Renal cortical epithelial cell (primary cell): ENCODE results near the gene TRIP13. TPM values are rescaled to one million over a fixed set of nuclear protein-coding genes. Genes with fewer than 3 reads are reported as not detected.
"Not testable (repeated sequence)": the region's sequence is repeated elsewhere in the genome, so short reads cannot be mapped to it uniquely, and the experiment has no call there.

Experiments
- DNase-seq: peaks from one replicate; pipeline ENCODE4 v3.0.0-alpha.2; 2011; ENCODE audit warnings: low read depth
- total RNA-seq: library from RNA; depleted of rRNA; stranded (reverse); fragments of >200 nt; gene quantifications from 2 replicates; pipeline ENCODE4 v1.2.3, GENCODE V29; 2014

Gene TRIP13
- total RNA-seq, 1 donor from 2014 or later, result 4.3 TPM

DNA sequence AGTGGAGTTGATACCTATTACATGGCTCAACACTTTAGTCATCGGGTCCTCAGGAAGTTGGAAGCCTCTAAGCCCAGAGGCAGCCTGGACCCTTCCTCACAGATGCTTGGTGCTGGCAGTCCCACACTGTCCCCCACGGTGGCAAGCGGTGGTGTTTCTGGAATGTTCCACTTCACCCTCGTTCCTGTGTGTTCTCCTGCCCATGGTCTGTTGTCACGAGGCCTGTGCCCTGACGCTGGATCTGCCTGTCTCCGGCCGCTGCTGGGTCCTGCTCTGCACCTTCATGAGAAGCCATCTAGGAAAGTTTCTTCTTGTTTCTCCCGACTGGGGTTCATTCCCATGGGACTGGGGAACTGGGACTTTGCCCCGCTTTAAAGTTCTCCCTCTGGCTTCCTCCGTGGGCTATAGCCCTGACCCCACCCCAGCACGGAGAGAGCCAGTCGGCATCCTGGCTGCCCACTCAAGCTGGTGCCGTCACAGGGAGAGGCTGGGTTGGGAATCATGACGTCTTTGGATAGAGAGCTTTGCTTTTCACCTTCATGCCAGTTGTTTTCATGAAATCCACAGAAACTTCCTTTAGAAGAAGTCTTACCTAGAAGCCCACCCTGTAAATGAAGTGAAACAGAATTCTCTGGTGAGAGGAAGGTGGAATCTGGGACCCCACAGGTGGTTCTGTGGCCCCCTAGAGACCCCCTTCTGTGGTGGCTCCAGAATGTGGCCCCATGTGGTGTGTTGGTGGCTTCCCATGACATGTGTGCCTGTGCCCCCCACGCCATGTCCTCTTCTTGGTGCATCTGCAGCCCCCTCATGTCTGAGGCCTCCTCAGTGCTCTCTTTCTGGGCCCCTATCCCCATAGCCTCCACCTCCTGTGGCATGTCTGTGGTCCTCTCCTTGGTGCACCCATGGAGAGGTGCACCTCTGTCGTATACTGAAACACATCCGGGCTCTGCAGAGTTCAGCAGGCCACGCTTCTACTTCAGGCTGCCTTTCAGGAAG lies 43.8 kb downstream of the TRIP13 start:
- no peak for DNase-seq

DNA sequence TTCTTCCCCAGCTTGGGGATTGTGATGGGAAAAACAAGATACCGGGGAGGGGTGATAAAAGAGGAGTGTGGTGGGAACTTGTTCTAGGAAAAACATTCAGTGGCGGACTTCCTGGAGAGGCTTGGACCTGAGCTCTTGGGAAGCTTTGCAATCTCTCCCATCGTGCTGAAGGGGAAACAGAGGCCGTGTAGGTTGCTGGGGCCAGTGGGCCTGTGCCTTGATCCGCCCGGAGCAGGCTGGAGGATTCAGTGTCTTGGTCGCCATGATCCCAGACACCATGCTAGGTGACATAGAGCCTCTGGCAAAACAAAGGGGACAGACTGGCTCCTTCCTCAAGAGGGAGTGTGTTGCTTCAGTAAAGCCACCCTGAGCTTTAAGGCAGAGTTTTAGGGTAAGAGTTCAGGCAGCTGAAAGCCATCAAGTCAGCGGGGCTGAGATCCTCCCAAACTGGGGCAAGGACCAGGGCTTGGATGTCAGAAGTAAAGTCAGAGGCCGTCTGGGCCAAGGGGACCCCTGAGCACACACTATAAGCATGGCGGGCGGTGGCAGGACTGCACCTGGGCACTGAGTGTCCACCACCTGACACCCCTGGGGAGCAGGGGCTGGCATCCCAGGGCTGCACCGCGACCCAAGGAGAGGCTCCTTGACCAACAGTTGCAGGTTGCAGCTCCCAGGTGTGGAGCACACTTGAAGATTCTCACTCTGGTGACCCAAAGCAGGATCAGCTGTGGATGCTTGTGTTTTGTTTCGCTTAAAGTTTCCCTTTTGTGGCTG lies 44.7 kb downstream of the TRIP13 start:
- DNase-seq, result no peak

DNA sequence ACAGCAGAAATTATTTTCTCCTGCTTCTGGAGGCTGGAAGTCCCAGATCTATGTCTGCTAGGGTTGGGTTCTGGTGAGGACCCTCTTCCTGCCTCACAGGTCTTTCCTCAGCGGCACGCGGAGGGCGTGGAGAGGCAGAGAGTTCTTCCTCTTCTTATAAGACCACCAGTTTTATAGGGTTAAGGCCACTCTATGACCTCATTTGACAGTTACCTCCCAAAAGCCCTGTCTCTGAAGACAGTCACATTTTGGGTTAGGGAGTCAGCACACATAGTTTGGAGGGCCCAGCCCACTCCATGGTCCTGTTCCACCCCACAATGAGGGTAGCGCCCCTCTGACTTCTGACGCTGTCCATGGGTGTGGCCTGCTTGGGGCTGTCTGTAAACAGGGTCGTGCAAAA lies 46.7 kb downstream of the TRIP13 start:
- no peak for DNase-seq

DNA sequence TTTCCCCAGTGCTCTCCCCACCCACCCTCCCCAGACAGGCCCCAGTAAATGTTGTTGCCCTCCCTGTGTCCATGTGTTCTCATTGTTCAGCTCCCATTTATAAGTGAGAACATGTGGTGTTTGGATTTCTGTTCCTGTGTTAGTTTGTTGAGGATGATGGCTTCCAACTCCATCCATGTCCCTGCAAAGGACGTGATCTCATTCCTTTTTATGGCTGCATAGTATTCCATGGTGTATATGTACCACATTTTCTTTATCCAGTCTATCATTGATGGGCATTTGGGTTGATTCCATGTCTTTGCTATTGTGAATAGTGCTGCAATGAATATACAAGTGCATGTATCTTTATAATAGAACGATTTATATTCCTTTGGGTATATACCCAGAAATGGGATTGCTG lies 48.1 kb downstream of the TRIP13 start:
- DNase-seq, result not testable (repeated sequence)

DNA sequence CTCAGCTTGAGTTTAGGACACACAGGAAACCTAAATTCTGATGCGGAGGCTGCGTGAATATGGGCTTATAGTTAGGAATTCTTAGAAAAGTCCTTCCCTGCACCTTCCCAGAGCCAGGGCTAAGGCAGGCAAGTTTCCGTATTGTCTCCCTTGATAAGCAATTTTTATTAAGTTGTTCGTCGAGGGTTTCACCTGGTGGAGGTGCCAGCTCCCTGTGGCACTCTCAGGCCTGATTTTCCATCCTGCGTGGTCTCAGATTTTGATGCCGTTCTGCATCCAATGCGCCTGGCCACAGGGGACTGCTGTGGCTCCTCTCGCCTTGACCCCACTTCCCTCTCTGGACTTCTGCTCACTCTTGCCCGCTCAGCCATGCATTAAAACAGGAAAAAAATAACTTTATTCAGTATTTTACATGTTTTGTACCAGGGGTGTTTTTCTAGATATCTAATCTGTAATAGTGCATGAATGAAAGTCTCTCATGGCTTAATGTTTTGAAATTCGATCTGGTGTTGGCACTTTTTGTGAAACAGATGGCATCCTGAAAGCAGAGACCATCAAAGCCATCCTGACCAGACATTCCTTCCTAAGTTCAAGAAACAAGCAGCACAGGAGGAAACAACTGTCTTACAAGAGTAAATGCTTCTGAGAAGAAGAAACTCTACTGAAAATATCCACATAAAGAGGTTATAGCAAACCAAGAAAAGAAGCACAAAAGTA lies 50.7 kb downstream of the TRIP13 start:
- no peak for DNase-seq

DNA sequence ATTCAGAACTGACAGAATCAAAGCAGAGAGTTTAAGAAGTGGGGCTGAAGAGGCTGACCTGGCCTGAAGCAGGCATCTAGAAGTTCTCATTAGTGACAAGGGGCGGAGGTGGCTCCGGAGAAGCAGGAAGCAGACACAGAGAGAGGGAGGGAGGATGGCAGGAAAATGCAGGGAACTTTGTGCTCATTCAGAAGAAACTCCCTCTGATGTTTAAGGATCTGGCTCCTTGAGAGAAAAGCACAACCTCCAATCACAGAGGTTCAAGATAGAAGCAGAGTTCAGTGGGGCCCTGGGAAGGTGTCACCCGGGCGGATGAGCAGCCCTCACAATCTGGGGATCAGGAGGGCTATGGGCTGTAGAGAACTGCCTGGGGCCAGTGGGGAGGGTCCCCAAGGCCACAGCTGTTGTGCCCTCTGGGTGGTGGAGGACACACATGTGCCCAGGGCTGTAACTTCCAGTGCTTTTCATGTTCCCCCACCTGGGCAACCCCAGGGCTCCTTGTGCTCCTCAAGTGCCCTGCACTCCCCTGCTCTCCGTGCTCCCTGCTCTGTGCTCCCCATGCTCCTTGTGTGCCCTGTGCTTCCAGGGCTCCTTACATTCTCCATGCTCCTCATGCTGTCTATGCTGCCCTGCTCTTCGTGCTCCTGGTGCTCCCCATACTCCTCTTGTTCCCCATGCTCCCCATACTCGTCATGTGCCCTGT lies 51.4 kb downstream of the TRIP13 start:
- DNase-seq, result no peak

DNA sequence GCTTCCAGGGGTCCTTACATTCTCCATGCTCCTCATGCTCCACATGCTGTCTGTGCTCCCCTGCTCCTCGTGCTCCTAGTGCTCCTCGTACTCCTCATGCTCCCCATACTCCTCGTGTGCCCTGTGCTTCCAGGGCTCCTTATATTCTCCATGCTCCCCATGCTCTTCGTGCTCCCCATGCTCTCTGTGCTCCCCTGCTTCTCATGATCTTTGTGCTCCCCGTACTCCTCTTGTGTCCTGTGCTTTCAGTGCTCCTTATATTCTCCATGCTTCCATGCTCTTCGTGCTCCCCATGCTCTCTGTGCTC lies 51.9 kb downstream of the TRIP13 start:
- DNase-seq, result no peak

DNA sequence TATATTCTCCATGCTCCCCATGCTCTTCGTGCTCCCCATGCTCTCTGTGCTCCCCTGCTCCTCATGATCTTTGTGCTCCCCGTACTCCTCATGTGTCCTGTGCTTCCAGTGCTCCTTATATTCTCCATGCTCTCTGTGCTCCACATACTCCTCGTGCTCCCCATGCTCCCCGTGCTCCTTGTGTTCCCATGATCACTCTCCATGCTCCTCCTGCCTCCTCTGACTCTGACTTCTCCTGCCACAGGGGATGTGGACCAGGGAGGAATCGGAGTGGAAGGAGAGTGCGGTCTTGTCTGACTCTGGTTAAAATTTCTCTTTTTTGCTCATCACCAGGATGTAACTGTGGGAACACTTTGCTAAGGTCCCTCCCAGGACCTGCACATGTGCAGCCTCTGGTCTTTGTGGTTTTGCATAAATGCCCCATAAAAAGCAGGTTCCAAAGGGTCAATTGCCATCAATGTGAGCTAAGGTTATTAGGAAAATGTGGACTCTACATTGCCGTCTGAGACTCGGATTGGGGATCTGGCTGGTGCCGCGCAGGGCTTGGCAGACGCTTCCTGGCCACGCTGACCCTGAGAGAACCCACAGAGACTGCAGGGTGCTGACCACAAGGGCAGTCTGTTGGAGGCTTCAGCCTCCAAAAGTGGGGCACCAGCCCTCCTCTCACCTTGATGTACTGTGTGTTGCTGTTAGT lies 52.5 kb downstream of the TRIP13 start:
- DNase-seq, result peak; percentile 29

DNA sequence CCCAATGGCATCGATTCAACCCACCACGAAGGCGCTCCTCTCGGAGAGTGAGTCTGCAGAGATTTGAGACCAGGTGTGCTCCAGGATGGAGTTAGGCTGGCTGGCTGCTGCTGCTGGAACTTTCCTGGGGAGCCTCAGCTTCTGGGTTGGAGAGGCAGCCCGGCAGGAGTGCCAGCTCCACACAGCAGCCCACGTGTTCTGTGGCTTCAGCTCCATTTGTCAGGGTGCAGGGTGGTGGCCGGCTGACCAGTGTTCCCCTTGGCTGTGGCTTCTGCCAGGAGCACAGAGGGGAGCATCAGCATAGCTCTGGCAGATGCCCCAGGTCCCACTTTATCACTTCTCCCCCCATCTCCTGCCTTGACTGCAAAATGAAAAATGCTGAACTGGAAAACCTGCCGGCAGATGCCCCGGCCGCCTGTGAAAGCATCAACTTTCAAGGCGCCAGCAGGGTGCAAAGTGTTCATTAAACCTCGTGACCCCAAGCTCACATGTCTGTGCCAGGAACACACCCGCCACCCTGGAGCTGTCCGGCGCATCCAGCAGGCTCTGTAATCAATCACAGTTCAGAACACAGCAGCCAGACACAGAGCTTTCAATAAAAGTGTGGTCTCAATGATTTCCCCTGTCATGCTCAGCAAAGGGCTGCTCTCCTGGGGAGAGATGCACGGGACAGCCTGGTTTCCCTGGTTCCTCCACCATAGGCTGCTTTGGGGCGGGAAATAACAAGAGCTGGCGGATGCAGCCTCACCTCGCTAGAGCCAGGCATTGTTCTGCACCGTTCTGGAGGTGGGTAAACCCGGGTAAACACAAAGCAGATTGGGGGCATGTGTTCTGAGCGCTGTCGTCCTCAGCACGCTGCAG lies 53.2 kb downstream of the TRIP13 start:
- DNase-seq, result no peak

DNA sequence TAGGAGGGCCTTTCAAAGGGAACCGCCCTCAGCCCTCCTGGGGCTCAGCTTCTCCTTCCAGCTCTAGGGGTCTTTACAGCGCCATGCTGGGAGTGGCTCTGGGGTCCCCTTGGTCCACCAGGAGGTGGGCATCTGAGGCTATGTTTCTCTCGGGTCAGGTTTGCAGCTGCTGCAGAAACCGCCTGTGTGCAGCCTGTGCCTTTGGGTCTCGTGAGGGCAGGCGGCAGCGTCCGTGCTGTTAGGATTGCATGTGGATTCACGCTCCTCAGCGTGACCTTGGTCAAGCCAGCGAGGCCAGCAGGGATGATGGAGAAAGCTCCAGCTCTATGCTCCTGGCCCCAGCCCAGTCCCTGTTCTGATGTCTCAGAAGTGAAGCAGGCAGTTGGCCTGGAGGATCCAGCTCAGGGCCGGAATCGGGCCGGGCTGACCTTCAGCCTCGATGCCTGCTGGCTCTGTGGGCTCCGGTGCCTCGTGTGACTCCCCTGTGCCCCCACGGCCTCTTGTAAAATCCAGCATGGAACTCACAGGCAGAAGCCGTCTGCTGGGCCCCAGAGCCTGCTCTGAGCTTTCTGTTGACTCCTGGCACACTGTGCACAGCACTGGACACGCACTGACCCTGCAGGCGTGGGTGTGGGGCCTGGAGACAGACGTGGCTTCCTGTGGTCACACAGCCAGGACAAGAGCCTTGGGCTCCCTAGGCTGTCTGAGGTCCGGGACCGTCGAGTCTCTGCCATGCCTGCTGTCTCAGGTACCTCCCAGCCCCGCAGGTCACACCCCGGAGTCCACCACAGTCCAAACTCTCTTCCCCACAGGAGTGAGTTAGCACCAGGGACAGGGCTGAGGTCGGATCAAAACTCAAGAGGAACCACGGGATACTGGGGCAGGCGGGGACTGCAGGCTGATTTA lies 54.3 kb downstream of the TRIP13 start:
- DNase-seq, result no peak

DNA sequence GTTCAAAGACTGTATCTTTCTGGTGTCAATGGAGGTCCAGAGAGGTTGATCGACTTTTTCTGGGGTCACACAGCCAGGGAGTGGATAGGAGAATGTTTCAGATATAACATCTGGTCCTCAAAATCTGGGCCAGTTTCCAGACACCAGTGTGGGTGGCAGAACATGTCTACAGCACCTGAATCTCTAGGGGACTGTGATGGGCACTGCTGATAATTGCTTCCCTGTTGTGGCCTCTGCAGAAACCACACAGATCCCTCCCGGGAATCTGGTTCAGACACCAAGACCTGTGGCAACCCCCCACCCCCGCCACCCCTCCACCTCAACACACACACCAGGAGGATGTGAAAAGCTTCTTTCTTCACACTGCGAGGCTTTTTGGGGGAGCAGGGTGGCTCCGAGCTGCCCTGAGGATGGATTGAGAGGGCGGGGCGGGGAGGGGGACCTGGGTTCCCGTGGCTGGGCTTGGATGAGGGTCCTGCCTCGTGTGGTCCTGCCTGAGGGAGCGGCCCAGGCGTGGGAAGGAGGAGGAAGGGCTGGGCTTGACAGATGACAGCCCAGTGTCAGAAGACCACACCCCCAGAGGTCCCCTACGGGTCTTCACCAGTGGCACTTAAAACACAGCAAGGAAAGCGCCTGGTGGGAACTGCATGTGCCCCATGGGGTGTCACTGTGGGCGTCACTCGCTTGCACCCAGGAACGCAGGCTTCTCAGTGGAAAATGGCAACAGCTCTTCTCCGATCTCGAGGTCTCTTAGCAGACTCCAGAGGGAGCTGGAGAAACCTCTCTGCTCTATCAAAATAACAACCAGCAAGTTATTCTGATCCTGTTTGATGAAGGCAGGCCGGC lies 55.2 kb downstream of the TRIP13 start:
- no peak for DNase-seq

DNA sequence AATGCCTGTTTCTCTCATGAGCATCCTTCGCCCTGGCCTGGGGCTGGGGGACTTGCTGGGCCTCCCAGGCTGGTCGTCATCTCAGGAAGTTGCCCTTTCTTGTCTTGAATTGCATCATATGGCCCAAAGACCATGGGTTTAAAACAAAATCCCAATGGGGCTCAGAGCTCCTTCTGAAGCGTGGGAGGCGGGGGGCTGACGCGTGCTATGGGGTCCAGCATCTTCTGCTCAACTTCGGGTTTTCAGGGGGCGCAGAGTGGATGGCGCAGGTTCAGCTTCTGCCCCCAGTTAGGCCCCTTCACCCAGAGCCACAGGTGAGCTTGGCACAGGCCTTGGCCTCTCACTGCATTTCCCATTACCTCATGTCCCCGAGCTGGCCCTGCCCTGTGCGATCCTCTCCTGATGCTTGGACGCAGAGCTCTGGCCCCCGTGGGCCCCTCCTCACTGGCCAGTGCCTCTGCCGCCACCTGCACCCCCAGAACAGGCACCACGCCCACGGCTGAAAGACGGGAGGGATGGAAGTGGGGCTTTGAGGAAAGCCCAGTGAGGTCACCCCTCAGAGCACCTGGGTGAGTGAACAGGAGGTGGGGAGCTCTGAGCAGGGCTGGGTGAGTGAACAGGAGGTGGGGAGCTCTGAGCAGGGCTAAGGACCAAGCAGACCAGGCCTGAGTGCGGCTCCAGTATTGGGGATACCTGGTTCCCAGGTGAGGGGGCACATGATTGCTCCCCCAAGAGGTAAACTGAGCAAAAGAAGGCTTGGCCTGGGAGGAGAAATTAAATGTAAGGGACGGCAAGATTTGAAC lies 56.0 kb downstream of the TRIP13 start:
- DNase-seq, result no peak

DNA sequence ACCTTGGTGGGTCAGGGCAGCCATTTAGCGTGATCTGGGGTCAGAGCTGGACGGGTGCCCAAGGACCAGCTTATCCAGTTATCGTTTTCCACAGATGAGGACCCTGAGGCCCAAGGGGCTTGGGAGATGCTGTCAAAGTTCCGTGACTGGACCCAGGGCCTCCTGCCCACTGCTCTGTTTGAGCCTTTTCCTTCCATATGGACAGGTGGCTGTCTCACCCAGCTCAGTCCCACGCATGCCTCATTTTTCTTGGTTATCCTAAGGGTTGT lies 56.5 kb downstream of the TRIP13 start:
- no peak for DNase-seq

DNA sequence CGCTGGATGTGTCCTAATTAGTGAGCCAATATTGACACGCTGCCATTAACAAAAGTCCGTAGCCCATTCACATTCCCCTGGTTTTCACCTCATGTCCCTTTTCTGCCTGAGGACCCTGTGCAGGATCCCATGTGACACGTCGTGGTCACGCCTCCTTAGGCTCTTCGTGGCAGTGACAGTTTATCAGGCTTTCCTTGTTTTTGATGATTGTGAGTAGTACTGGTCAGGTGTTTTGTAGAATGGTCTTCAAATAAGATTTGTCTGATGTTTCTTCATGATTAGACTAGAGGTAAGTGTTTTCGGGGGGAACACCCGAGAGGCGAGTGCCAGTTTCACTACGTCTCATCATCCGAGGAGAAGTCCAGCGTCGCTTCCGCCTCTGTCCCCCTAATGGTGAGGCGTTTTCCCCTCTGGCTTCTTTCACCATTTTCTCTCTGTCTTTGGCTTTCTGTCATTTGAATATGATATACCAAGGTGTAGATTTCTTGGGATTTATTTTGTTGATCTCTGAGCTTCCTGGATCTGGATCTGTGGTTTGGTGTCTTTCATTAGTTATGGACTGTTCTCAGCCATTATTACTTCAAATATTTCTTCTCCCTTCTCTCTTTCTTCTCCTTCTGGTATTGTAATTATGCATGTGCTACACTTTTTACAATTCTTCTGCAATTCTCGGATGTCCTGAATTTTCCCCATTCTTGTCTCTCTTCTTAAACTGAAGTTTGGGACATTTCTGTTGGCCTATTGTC lies 57.3 kb downstream of the TRIP13 start:
- DNase-seq, result no peak

DNA sequence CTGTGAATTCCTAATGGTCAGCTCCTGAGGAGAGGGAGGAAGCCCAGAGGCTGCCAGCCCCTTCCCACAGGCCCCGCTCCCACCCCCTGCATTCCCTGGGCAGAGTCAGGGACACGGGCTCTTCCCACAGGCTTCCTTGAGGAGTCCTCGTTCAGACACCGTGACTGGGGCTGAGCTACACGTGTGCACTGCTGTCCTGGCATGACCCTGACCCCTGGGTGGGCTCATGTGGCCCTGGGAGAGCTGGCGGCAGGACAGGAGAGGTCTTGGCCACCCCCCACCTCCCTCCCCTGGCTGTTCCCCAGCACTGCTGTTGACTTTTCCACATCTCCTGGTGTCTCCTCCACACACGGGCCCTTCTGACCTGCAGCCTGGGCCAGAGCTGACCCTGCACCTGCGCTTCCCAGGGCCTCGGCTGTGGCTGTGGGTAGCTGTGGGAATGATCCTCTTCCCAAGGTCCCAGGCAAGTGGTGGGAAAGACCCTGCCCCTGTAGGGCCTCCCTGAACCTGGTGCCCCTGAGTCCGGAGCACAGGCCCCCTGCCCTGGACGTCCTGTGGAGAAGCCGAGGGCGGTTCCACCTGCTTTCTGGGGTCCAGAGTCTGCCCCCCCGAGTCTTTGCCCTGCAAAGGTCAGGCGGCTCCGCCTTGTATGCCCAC lies 59.4 kb downstream of the TRIP13 start:
- no peak for DNase-seq

DNA sequence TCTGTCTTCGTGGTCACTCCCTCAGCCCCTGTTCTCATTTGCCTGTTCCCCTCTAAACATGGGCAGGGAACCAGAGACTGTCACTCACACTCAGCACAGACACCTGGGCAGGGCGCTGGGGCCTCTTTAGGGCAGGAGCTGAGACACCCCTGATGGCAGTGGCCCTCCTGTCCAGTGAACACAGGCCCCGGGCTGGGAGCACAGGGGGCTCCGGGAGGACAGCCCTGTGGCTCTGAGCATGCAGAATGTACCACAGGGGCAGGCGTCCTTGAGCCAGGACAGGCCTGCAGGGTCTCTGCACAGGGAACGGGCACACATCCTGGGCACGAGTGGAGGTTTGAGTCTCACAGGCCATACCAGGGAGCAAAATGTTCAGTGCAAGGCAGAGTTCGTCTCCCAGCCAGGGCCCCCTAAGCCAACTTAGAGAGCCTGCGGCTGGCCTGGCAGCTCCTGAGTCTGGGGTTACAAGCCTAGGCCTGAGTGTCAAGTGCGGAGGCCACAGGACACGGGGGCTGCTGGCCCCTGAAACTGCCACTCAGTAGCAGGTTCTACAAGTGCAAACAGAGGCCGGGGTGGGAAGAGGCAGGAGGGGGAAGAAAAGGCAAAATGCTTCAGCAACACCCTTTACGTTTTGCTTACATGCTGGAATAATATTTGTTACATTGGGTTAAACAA lies 60.0 kb downstream of the TRIP13 start:
- DNase-seq, result no peak
